AG09309 (cell line): Measurements from ENCODE around the gene NVL.

ENCODE experiments used
- DNase-seq: peaks from one replicate; pipeline ENCODE4 v3.0.0-alpha.2; 2010; ENCODE audit warnings: low read depth
- H3K4me3 ChIP-seq: 2 replicates; pipeline ENCODE4 v1.5.1; 2011; ENCODE audit warnings: mild to moderate bottlenecking, low read depth, low read length, moderate library complexity; ENCODE audit not compliant: control insufficient read depth
- CTCF ChIP-seq: IDR thresholded peaks from 2 replicates; pipeline ENCODE4 v1.5.1; 2011; ENCODE audit warnings: mild to moderate bottlenecking, low read depth, low read length, inconsistent platforms; ENCODE audit not compliant: insufficient read depth, control insufficient read depth; ENCODE audit errors: missing control alignments

NVL gene

GRCh38 chr1:224178894-224179293, 151.1 kb downstream of the NVL start:
- no peak for TF ChIP-seq CTCF
- no peak for DNase-seq
- no peak overlapping the region for H3K4me3 ChIP-seq

GRCh38 chr1:224177356-224177999, 152.5 kb downstream of the NVL start:
- no peak for TF ChIP-seq CTCF
- H3K4me3 ChIP-seq, result no peak overlapping the region
- no peak for DNase-seq
